ENCODE data around the gene ARID5B. TPM values are rescaled to one million over a fixed set of nuclear protein-coding genes. Genes with fewer than 3 reads are reported as not detected.

ARID5B gene
- total and polyA plus RNA-seq, 2 of the 4 experiments (the other 2 are of a cell fraction) = 41.0 to 125 TPM

DNA sequence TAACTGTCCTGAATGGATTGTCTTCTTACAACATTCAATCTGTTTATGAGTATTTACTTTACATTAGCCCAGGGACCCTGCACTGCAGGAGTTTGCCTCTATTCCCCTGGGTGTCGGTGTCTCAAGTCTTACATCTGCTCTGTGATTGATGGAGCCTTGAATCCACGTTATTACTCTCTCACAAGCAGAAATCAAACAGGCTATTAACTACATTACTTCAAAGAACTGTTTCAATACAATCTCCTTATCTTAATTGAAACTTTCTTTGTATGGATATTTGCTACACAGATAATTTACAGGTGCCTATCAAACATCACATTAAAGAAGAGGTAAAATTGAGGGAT, 3.1 kb upstream of the ARID5B start:
- in situ Hi-C loops (cut with MboI; ENCODE audit: low sequenced_read_pairs) = no loop called here
- H3K27ac ChIP-seq (ENCODE audit: insufficient read depth, low read length) = peak overlapping the region; percentile 13; the same call in 1 of the 2 replicates
- DNase-seq = no peak
- H4K8ac ChIP-seq (ENCODE audit: low read depth in 2 of 2, low read length in 2 of 2) = peak overlapping the region; percentile 43 to 58; a peak in 3 of 4 replicates
- peak overlapping the region; percentile 57; the same call in 1 of the 2 replicates for H3K18ac ChIP-seq (ENCODE audit: low read depth, low read length)
- peak overlapping the region; percentile 73 for H2BK120ac ChIP-seq (ENCODE audit: low read depth, low read length)
- peak overlapping the region; percentile 49; the same call in 1 of the 2 replicates for H4K5ac ChIP-seq (ENCODE audit: low read depth, low read length)
- 0 out of 2 replicates have a peak overlapping the region, but pooled peaks have one; percentile 41 for H3K14ac ChIP-seq (replicated peaks; ENCODE audit: low read depth, low read length)
- no peak for TF ChIP-seq FOS (IDR thresholded peaks at IDR 0.05; ENCODE audit: low read depth, low read length)
- TF ChIP-seq MAZ (IDR thresholded peaks at IDR 0.05; ENCODE audit: borderline replicate concordance, low read depth, low read length) = no peak
- TF ChIP-seq CHD1 (IDR thresholded peaks at IDR 0.05; ENCODE audit: low read depth, low read length) = no peak
- no peaks in the 10 kb centered on the region for H4K20me1 ChIP-seq (ENCODE audit: insufficient read depth, low read length)
- H3K9me1 ChIP-seq (ENCODE audit: insufficient read depth, low read length) = peaks cover 4% of the 10 kb centered on the region; the same call in 1 of the 2 replicates
- intact Hi-C loops (cut with micrococcal nuclease) = no loop called here
- no peaks in the 10 kb centered on the region; the same call in 1 of the 2 replicates for H3K36me3 ChIP-seq (ENCODE audit: control insufficient read depth, insufficient read depth, low read length)
- no peak overlapping the region for H2AFZ ChIP-seq (replicated peaks; ENCODE audit: low read length, poor library complexity)
- H3K4me3 ChIP-seq (ENCODE audit: insufficient read depth, low read depth, low read length) = no peak overlapping the region
- no peak overlapping the region; the same call in 1 of the 2 replicates for H3K9ac ChIP-seq (ENCODE audit: low read depth, low read length)
- H2BK5ac ChIP-seq (ENCODE audit: low read depth, low read length, poor library complexity, severe bottlenecking) = no peak overlapping the region
- peak overlapping the region; percentile 56 for H3K4ac ChIP-seq (ENCODE audit: low read depth, low read length)
- H2AK5ac ChIP-seq (ENCODE audit: low read depth, low read length) = peak overlapping the region; percentile 49; the same call in 1 of the 2 replicates
- dilution Hi-C loops (cut with HindIII; ENCODE audit: low sequenced_read_pairs, unreplicated experiment) = no loop called here
- H4K91ac ChIP-seq (ENCODE audit: insufficient read depth, low read depth, low read length) = peak overlapping the region; percentile 57; the same call in 1 of the 2 replicates
- no peak overlapping the region for H2AK9ac ChIP-seq (replicated peaks; ENCODE audit: low read depth, low read length, poor library complexity)
- peaks cover 12% of the 10 kb centered on the region for H3K4me1 ChIP-seq (ENCODE audit: control insufficient read depth, insufficient read depth, low read length)
- H3K9me3 ChIP-seq (ENCODE audit: control insufficient read depth, insufficient read depth, low read length) = no peaks in the 10 kb centered on the region
- BruUV-seq (replicated peaks) = no TSS peak
- H2BK15ac ChIP-seq (ENCODE audit: low read depth, low read length) = peak overlapping the region; percentile 61; the same call in 1 of the 3 replicates
- H2BK20ac ChIP-seq (ENCODE audit: low read depth, low read length) = peak overlapping the region; percentile 84
- CTCF ChIA-PET = interaction anchor here (1.3 to 1.4 kb wide), 2 partner anchors 140 to 147 kb away, joined by 4 to 5 read pairs; no protein-coding TSS in a partner anchor
- ATAC-seq (ENCODE audit: low read depth) = no peak
- no peak overlapping the region for H3K4me2 ChIP-seq (ENCODE audit: low read depth, low read length)
- no CpG with 5 or more reads among the region's 2 CpGs for WGBS, 2 experiments (ENCODE audit: extremely low coverage in 2 of 2, insufficient read length in 1 of 2)
- peak overlapping the region; percentile 25; the same call in 1 of the 2 replicates for H3K56ac ChIP-seq (ENCODE audit: extremely low read depth, insufficient read depth, low read length)
- POLR2A ChIA-PET (ENCODE audit: unreplicated experiment) = interaction anchor here (0.6 kb wide), 1 partner anchor 60 kb away, joined by 3 read pairs; no protein-coding TSS in a partner anchor
- H3K23ac ChIP-seq (ENCODE audit: low read depth, low read length) = peak overlapping the region; percentile 28; the same call in 1 of the 2 replicates
- H3K27me3 ChIP-seq (ENCODE audit: control insufficient read depth, insufficient read depth, low read length) = no peaks in the 10 kb centered on the region
- H3K79me1 ChIP-seq (ENCODE audit: low read depth in 1 of 2, low read length in 2 of 2) = peaks cover 2 to 14% of the 10 kb centered on the region in 2 experiments; a peak in 3 of 4 replicates
